ENCODE measurements around the gene PARVB.

GRCh38 chr22:44161673-44162072, 137.6 kb downstream of the PARVB start:
- no peak for TF ChIP-seq CTCF (IDR thresholded peaks at IDR 0.05 in 4 of 5, conservative IDR thresholded peaks at IDR 0.05 in 1 of 5)
- TF ChIP-seq POLR2A (IDR thresholded peaks at IDR 0.05): no peak

Data from gastrocnemius medialis (tissue), 4 donors.